Stimulated activated naive CD8-positive, alpha-beta T cell treated with anti-CD3 and anti-CD28 coated beads, Interleukin-15, Interleukin-2, amounts not matched to agents 100 ng/mL and 50 ng/mL, for 24 hours (primary cell): ENCODE data around the gene EGLN3.
"Not testable (repeated sequence)": the region's sequence is repeated elsewhere in the genome, so short reads cannot be mapped to it uniquely, and the experiment has no call there.

Source experiments
- H3K27ac Mint-ChIP-seq: one replicate; pipeline ENCODE4 v1.8.0; 2021; ENCODE audit warnings: mild to moderate bottlenecking, mixed read lengths
- H3K27me3 Mint-ChIP-seq: one replicate; pipeline ENCODE4 v1.8.0; 2021; ENCODE audit warnings: mixed read lengths
- H3K36me3 Mint-ChIP-seq: one replicate; pipeline ENCODE4 v1.8.0; 2021; ENCODE audit warnings: low read depth, mixed read lengths
- H3K4me1 Mint-ChIP-seq: one replicate; pipeline ENCODE4 v1.8.0; 2021; ENCODE audit warnings: low read depth, mixed read lengths
- H3K4me3 Mint-ChIP-seq: one replicate; pipeline ENCODE4 v1.8.0; 2021; ENCODE audit warnings: mild to moderate bottlenecking, mixed read lengths
- H3K9me3 Mint-ChIP-seq: one replicate; pipeline ENCODE4 v1.8.0; 2021; ENCODE audit warnings: mixed read lengths

The EGLN3 gene

DNA sequence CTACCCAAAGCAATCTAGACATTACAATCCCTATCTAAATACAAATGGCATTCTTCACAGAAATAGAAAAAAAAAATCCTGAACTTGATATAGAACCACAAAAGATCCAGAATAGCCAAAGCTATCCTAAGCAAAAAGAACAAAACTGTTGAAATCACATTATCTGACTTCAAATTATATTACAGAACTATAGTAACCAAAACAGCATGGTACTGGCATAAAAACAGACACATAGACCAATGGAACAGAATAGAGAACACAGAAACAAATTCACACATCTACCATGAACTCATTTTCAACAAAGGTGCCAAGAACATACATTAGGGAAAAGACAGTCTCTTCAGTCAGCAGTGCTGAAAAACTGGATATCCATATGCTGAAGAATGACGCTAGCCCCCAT is 19.0 kb upstream of the EGLN3 start:
- not testable (repeated sequence) for H3K27me3 Mint-ChIP-seq, H3K36me3 Mint-ChIP-seq, H3K4me1 Mint-ChIP-seq, H3K4me3 Mint-ChIP-seq, H3K27ac Mint-ChIP-seq
- H3K9me3 Mint-ChIP-seq, result peaks cover 14% of the 10 kb centered on the region

DNA sequence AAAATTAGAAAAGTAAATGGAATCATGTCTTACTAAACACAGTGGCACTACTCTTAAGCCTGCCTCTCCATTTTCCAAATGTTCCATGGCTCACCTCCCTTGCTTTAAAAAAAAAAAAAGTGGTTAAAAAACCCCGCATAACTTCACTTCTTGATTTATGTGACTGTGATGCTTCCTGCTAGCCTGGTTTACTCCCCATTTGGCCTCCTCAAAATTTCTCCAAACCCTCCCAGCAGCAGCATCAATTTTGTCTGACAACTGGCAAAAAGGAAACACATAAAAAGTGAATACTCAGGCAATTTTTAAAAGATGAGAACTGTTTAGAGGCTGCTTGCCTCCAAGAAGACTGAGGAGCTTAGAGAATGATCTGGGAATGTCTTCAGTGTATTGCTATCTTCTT is 17.8 kb upstream of the EGLN3 start:
- Mint-ChIP-seq H3K27me3 (no peaks in the 10 kb centered on the region), H3K27ac (no peak overlapping the region), H3K9me3 (peaks cover 14% of the 10 kb centered on the region), H3K4me1 (no peaks in the 10 kb centered on the region), H3K4me3 (no peak overlapping the region), H3K36me3 (no peaks in the 10 kb centered on the region)

DNA sequence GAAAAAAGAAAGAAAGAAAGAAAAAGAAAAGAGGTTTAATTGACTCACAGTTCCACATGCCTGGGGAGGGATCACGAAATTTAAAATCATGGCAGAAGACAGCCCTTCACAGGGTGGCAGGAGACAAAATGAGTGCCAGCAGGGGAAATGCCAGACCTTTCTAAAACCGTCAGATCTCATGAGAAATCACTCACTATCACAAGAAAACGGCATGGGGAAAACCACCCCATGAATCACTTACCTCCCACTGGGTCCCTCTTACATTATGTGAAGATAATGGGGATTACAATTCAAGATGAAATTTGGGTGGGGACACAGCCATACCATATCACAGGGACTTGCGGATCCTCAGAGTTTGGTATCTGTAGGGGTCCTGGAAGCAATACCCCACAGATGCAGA is 16.3 kb upstream of the EGLN3 start:
- Mint-ChIP-seq H3K27me3 (no peaks in the 10 kb centered on the region), H3K36me3 (no peaks in the 10 kb centered on the region), H3K27ac (no peak overlapping the region), H3K4me1 (no peaks in the 10 kb centered on the region), H3K9me3 (peaks cover 14% of the 10 kb centered on the region), H3K4me3 (no peak overlapping the region)

DNA sequence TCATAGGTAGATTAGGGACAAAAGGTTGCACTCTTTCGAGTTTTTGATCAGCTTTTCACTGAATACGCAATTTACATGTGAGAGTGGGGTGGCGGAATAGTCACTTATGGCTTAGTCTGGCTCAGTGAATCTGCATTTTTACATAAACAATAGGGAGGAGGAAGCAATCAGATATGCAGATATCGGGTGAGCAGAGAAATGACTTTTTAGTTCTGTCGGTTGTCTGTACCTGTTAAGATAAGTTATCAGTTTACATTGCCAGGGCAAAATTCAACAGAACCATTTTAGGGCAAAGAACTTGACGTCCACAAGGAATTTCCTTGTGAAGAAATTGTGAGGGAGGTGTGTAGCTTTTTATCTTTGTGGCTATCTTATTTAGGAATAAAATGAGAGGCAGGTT is 15.4 kb upstream of the EGLN3 start:
- Mint-ChIP-seq H3K27me3 (no peaks in the 10 kb centered on the region), H3K4me1 (no peaks in the 10 kb centered on the region), H3K9me3 (peaks cover 13% of the 10 kb centered on the region), H3K36me3 (no peaks in the 10 kb centered on the region), H3K4me3 (no peak overlapping the region), H3K27ac (no peak overlapping the region)

DNA sequence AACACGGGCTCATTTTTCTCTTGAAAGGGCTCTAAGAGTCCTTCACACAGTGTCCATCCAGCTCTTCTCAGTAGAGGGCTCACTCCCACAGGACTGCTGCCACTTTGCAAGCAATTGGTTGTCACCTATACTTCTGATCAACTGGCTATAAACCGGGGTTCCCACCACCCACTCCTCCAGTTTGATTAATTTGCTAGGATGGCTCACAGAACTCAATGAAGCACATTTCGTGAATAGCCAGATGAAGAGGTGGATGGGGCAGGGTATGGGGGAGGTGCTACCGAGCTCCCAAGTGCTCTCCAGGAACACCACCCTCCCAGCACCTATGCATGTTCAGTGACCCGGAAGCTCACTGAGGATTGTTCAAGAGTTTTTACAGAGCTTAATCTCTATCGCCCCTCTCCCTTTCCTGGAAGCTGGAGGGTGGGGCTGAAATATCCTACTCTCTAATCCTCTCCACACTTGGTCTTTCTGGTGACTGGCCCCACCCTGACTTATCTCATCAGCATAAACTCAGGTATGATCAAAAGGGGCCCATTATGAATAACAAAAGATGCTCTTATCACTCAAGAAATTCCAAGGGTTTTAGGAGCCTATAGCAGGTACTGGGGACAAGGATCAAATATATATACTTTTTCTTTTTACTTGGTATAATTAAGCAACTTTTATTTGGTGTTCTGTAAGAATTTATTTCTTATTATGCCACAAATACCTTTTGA is 13.9 kb upstream of the EGLN3 start:
- Mint-ChIP-seq H3K27ac (no peak overlapping the region), H3K9me3 (peaks cover 5% of the 10 kb centered on the region), H3K4me3 (no peak overlapping the region), H3K4me1 (no peaks in the 10 kb centered on the region), H3K27me3 (peaks cover 7% of the 10 kb centered on the region), H3K36me3 (no peaks in the 10 kb centered on the region)

DNA sequence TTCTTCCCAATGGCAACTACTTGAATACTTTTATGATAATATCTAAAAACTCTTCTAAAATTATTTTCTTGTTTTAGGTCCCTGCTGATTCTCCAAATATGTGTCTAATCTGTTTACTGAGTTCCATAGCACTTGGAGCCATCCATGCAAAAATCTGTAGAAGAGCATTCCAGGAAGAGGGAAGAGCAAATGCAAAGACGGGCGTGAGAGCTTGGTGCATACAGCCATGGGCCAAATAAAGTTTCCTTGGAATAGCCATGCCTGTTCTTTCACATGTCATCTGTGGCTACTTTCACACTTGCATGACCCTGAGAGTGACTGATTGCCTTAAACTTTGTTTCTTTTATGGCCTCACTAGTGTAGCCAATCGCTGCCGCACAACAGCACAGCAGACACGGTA is 13.0 kb upstream of the EGLN3 start:
- H3K4me1 Mint-ChIP-seq, result no peaks in the 10 kb centered on the region
- no peak overlapping the region for H3K4me3 Mint-ChIP-seq
- H3K27ac Mint-ChIP-seq, result no peak overlapping the region
- no peaks in the 10 kb centered on the region for H3K36me3 Mint-ChIP-seq
- H3K27me3 Mint-ChIP-seq, result peaks cover 7% of the 10 kb centered on the region
- peaks cover 3% of the 10 kb centered on the region for H3K9me3 Mint-ChIP-seq

DNA sequence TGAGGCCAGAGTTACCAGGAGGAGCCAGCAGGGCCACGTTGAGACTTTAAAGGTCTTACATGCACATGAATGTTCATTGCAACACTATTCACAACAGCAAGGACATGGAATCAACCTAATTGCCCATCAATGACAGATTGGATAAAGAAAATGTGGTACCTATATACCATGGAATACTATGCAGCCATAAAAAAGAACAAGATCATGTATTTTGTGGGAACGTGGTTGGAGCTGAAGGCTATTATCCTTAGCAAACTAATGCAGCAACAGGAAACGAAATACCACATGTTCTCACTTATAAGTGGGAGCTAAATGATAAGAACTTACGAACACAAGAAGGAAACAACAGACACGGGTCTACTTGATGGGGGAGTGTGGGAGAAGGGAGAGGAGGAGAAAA is 11.6 kb upstream of the EGLN3 start:
- H3K27ac Mint-ChIP-seq, H3K27me3 Mint-ChIP-seq, H3K9me3 Mint-ChIP-seq, H3K4me3 Mint-ChIP-seq, H3K4me1 Mint-ChIP-seq, H3K36me3 Mint-ChIP-seq: not testable (repeated sequence)

DNA sequence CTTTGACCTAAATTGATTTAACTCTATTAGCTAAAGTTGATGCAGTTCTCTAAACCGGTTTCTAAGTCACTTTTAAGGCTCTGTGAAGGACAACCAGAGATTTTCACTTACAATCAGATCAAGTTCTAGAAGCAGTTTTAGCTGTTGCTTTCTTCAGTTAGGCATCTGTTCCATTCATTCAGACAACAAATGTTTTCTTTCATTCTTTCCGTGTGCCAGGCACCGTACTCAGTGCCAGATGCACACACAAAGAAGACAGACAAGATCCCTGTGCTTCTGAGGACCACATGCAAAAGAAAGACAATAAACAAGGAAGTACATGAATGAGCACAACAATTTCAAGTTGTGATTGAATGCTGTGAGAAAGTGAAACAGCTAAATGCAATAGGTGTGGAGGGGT is 11.1 kb upstream of the EGLN3 start:
- Mint-ChIP-seq H3K4me1 (no peaks in the 10 kb centered on the region), H3K36me3 (no peaks in the 10 kb centered on the region), H3K4me3 (no peak overlapping the region), H3K27me3 (peaks cover 7% of the 10 kb centered on the region), H3K27ac (no peak overlapping the region), H3K9me3 (peaks cover 3% of the 10 kb centered on the region)

DNA sequence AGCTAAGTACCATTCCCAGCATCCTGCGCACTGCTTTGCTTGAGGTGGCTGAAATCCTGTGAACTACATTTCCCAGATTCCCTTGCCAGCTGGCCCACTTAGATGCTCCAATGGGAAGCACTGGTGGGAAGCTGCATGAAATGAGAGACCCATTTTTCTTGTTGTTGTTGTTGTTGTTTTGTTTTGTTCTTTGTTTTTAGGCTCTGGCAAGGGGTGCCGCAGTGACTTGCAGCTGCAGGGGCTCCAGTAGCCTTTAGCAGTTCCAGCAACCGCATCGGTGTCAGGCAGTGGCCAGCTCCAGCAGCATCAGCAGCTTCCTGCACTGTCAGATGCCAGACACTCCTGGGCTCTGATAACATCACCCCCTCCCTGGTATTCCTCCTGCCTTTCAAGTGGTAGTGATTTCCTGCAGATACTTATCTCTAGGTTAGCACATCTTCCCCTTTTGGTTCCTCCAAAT is 8.8 kb upstream of the EGLN3 start:
- Mint-ChIP-seq H3K4me1 (no peaks in the 10 kb centered on the region), H3K27me3 (peaks cover 19% of the 10 kb centered on the region), H3K36me3 (no peaks in the 10 kb centered on the region)

DNA sequence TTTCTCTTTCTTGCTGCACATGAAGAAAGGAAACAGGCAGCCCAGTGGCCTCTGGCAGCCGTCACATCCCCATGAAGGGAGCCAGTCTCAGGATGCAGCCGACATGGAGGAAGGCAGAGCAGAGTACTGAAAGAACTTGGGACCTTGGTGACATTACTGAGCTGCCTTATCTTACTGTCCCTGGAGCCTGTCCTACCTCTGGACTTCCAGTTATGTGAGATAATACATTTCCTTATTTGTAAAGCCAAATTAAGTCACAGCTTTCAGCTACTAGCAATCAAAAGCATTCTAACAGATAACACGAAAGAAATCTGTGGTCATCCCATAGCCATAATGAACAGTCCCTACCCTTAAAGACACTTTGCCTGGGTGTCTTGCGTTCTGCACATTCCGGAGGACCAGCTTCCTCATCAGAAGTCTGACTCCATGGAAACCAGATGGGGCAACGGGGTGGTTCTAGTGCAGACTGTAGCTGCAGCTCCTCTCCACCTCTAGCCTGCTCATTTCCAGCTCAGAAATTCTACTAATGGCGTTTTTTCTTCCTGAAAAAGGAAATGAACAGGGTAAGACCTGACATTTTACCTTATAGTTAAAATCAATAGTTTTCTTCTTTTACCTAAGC is 7.8 kb upstream of the EGLN3 start:
- Mint-ChIP-seq H3K27ac (no peak overlapping the region), H3K4me1 (no peaks in the 10 kb centered on the region), H3K9me3 (peaks cover 3% of the 10 kb centered on the region), H3K4me3 (no peak overlapping the region), H3K27me3 (peaks cover 27% of the 10 kb centered on the region), H3K36me3 (no peaks in the 10 kb centered on the region)

More for the DNA sequence above, 8.8 kb upstream of the EGLN3 start:
- H3K27ac Mint-ChIP-seq, result no peak overlapping the region
- H3K4me3 Mint-ChIP-seq, result no peak overlapping the region
- peaks cover 3% of the 10 kb centered on the region for H3K9me3 Mint-ChIP-seq

DNA sequence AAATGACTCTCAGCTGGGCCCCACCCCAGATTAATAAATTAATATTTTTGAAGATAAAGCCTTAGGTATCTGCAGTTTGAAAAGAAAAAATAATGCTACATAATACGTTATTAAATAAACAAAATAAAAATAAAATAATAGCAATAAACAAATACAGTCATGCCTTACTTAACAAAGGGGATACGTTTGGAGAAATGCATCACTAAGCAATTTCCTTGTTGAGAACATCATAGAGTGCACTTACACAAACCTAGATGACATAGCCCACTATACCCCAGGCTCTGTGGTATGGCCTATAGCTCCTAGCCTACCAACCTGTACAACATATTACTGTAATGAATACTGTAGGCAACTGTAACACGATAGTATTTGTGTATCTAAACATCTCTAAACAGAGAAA is 7.1 kb upstream of the EGLN3 start:
- Mint-ChIP-seq H3K9me3 (peaks cover 3% of the 10 kb centered on the region), H3K27me3 (peaks cover 33% of the 10 kb centered on the region)

DNA sequence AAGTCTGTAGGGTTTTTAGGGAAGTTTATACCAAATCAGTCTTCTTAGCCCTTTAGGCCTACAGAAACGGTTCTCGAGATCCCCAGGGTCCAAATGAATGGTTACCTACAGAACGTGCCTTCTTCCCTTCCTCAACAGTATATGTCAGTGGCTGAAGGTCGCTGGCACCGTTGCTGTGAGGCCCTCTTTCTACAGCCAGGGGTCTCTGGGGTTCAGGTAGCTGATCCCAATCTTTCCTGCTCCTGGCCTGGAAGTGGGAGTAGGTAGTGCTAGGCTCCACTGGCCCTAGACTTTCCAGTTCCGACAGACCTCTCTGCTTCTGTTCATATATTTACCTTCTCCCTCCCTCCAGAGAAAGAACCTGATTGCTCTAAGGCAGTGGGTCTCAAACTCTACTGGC is 6.4 kb upstream of the EGLN3 start:
- no peak overlapping the region for H3K4me3 Mint-ChIP-seq
- H3K27me3 Mint-ChIP-seq, result peaks cover 40% of the 10 kb centered on the region
- no peaks in the 10 kb centered on the region for H3K4me1 Mint-ChIP-seq
- H3K9me3 Mint-ChIP-seq, result no peaks in the 10 kb centered on the region
- H3K27ac Mint-ChIP-seq, result no peak overlapping the region
- no peaks in the 10 kb centered on the region for H3K36me3 Mint-ChIP-seq

More for the DNA sequence above, 7.1 kb upstream of the EGLN3 start:
- no peaks in the 10 kb centered on the region for H3K4me1 Mint-ChIP-seq
- H3K36me3 Mint-ChIP-seq, result no peaks in the 10 kb centered on the region
- no peak overlapping the region for H3K27ac Mint-ChIP-seq
- no peak overlapping the region for H3K4me3 Mint-ChIP-seq

DNA sequence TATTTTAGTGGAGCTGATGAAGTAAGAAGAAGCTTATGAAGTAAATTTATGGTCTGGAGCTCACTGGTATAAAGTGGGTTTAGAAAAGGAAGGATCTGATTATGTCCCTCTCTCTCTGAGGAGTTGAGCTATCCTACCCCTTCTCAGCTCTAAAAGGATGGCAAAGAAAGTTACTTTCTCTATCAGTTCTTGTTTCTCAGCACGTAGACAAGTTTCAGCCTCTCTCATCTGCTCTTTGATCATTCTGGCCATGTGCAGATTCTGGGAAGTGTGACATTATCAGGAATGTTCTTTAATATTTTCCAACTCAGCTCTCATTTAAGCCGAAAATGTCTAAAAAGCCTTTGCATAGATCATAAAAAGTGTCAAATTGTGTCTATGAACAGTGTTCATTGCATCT is 5.8 kb upstream of the EGLN3 start:
- Mint-ChIP-seq H3K4me1 (peaks cover 2% of the 10 kb centered on the region), H3K27me3 (peaks cover 44% of the 10 kb centered on the region), H3K9me3 (no peaks in the 10 kb centered on the region), H3K27ac (no peak overlapping the region), H3K36me3 (no peaks in the 10 kb centered on the region), H3K4me3 (no peak overlapping the region)

DNA sequence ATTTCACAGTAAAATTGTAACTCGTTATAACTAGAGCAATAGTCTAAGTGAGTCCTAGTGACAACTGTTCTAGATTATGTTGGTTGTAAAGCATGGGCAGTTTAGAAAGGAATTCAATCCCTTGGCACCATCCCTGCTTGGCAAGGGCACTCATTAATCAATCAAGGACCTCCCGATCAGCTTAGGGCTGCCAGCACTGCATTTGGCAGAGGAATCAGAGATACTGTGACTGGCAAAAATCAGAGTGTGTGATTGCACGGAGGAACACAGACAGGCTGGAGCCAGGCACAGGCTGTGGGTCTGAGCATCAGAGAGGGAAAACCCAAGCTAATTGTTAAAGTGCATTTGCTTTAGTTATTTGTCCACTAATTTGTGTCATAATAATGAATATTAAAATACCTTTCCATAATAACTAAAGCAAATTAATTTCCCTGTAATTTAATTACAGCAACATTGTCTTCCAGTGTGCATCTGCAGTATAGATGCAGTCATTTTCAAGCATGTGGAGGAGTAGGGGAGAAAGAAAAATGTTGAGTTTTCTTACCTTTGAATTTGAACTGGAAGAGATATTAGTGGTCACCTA is 3.2 kb upstream of the EGLN3 start:
- Mint-ChIP-seq H3K27ac (no peak overlapping the region), H3K36me3 (no peaks in the 10 kb centered on the region), H3K9me3 (no peaks in the 10 kb centered on the region), H3K4me3 (no peak overlapping the region), H3K4me1 (peaks cover 19% of the 10 kb centered on the region), H3K27me3 (peaks cover 56% of the 10 kb centered on the region)

DNA sequence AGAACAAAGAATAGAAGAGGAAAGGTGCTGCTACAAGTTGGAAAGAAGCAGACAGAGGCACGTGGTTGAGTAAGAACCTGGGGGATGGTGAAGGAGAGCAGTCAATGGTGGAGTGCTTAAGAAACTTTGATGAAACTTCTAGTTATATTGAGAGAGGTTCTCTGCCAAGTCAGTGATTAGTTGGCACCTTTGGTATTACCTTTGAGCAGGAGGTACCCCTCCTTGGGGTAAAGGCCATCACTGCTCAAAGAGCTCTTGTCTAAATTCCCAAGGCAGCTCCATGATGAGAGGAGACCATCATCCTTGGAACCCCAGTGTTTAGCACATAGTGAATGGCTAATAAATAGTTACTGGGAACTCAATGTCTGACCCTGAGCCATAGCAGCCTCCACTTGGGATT is 1.7 kb upstream of the EGLN3 start:
- H3K4me1 Mint-ChIP-seq, result peaks cover 21% of the 10 kb centered on the region
- H3K9me3 Mint-ChIP-seq, result no peaks in the 10 kb centered on the region
- peaks cover 68% of the 10 kb centered on the region for H3K27me3 Mint-ChIP-seq
- no peaks in the 10 kb centered on the region for H3K36me3 Mint-ChIP-seq
- no peak overlapping the region for H3K27ac Mint-ChIP-seq
- H3K4me3 Mint-ChIP-seq, result no peak overlapping the region
